Neural progenitor cell (in vitro differentiated cells): Measurements from ENCODE around the gene RPLP1. TPM values are rescaled to one million over a fixed set of nuclear protein-coding genes. Genes with fewer than 3 reads are reported as not detected.

Experiments used
- DNase-seq: peaks from one replicate; pipeline ENCODE4 v3.0.0-alpha.2; 2016; ENCODE audit warnings: low spot score
- H2AFZ ChIP-seq: fragments of 200-600 bp; sonication (generic); replicated peaks from 2 replicates; pipeline ENCODE4 v1.6.1; 2016; ENCODE audit warnings: antibody characterized with exemption
- H3F3A ChIP-seq: fragments of 200-600 bp; sonication (generic); 2 replicates; pipeline ENCODE4 v1.6.1; 2016; ENCODE audit warnings: antibody characterized with exemption, low read depth
- H3K27ac ChIP-seq: fragments of 200-600 bp; sonication (generic); 2 replicates; pipeline ENCODE4 v1.5.1; 2016; ENCODE audit warnings: mild to moderate bottlenecking
- H3K27me3 ChIP-seq: fragments of 200-600 bp; sonication (generic); 2 replicates; pipeline ENCODE4 v1.6.1; 2016; ENCODE audit warnings: mild to moderate bottlenecking, moderate library complexity
- H3K36me3 ChIP-seq: fragments of 200-600 bp; sonication (generic); 2 replicates; pipeline ENCODE4 v1.5.1; 2016
- H3K4me1 ChIP-seq: fragments of 200-600 bp; sonication (generic); 2 replicates; pipeline ENCODE4 v1.6.1; 2016; ENCODE audit warnings: mixed run types
- H3K4me2 ChIP-seq: fragments of 200-600 bp; sonication (generic); 2 replicates; pipeline ENCODE4 v1.6.1; 2016
- H3K4me3 ChIP-seq: fragments of 200-600 bp; sonication (generic); 2 replicates; pipeline ENCODE4 v1.5.1; 2016
- H3K79me2 ChIP-seq: fragments of 200-600 bp; sonication (generic); 2 replicates; pipeline ENCODE4 v1.6.1; 2016; ENCODE audit warnings: low read depth
- H3K9ac ChIP-seq: fragments of 200-600 bp; sonication (generic); 2 replicates; pipeline ENCODE4 v1.6.1; 2016
- H3K9me3 ChIP-seq: fragments of 200-600 bp; sonication (generic); 2 replicates; pipeline ENCODE4 v1.5.1; 2016; ENCODE audit warnings: low read depth
- H4K20me1 ChIP-seq: fragments of 200-600 bp; sonication (generic); 2 replicates; pipeline ENCODE4 v1.6.1; 2016; ENCODE audit warnings: low read depth
- H3K27ac Mint-ChIP-seq: 3 replicates; pipeline ENCODE4 v1.8.0; 2021; ENCODE audit warnings: mixed read lengths
- H3K27me3 Mint-ChIP-seq: 2 replicates; pipeline ENCODE4 v1.8.0; 2022; ENCODE audit warnings: low read depth, mild to moderate bottlenecking, inconsistent platforms, moderate library complexity, mixed read lengths; ENCODE audit not compliant: insufficient read depth
- H3K36me3 Mint-ChIP-seq: 3 replicates; pipeline ENCODE4 v1.8.0; 2021; ENCODE audit warnings: mixed read lengths
- H3K4me1 Mint-ChIP-seq: 3 replicates; pipeline ENCODE4 v1.8.0; 2021; ENCODE audit warnings: mixed read lengths
- H3K4me3 Mint-ChIP-seq: 3 replicates; pipeline ENCODE4 v1.8.0; 2021; ENCODE audit warnings: mild to moderate bottlenecking, moderate library complexity, mixed read lengths
- H3K9me3 Mint-ChIP-seq: 3 replicates; pipeline ENCODE4 v1.8.0; 2020; ENCODE audit warnings: mixed read lengths
- EZH2 ChIP-seq: fragments of 200-600 bp; sonication (generic); IDR thresholded peaks from 2 replicates; pipeline ENCODE4 v1.6.1; 2017; ENCODE audit warnings: antibody characterized with exemption, mild to moderate bottlenecking, moderate library complexity
- EZH2phosphoT487 ChIP-seq: fragments of 200-600 bp; sonication (generic); IDR thresholded peaks from 2 replicates; pipeline ENCODE4 v1.6.1; 2017; ENCODE audit warnings: antibody characterized with exemption
- total RNA-seq: library from RNA; depleted of rRNA; stranded (reverse); fragments of >200 nt; gene quantifications from 2 replicates; pipeline ENCODE4 v1.2.3, GENCODE V29; 2015; ENCODE audit warnings: low replicate concordance
- TF ChIP-seq, protein P1 (sequence below): fragments of 200-600 bp; sonication (generic); IDR thresholded peaks from 2 replicates; pipeline ENCODE4 v1.5.1; 2017; ENCODE audit warnings: antibody characterized with exemption, mild to moderate bottlenecking

The RPLP1 gene
- total RNA-seq, 1 donor from 2014 or later, result 109 TPM

- no peak for DNase-seq
- Mint-ChIP-seq H3K36me3 (peaks cover 20% of the 10 kb centered on the region), H3K27me3 (peaks cover 6% of the 10 kb centered on the region), H3K9me3 (no peaks in the 10 kb centered on the region), H3K4me3 (no peak overlapping the region), H3K4me1 (peaks cover 32% of the 10 kb centered on the region), H3K27ac (no peak overlapping the region)
- H3K36me3 ChIP-seq, result peaks cover 11% of the 10 kb centered on the region
- peaks cover 12% of the 10 kb centered on the region for H3K4me1 ChIP-seq
- TF ChIP-seq EZH2phosphoT487 (no peak), EZH2 (no peak)
- TF ChIP-seq, protein P1, sequence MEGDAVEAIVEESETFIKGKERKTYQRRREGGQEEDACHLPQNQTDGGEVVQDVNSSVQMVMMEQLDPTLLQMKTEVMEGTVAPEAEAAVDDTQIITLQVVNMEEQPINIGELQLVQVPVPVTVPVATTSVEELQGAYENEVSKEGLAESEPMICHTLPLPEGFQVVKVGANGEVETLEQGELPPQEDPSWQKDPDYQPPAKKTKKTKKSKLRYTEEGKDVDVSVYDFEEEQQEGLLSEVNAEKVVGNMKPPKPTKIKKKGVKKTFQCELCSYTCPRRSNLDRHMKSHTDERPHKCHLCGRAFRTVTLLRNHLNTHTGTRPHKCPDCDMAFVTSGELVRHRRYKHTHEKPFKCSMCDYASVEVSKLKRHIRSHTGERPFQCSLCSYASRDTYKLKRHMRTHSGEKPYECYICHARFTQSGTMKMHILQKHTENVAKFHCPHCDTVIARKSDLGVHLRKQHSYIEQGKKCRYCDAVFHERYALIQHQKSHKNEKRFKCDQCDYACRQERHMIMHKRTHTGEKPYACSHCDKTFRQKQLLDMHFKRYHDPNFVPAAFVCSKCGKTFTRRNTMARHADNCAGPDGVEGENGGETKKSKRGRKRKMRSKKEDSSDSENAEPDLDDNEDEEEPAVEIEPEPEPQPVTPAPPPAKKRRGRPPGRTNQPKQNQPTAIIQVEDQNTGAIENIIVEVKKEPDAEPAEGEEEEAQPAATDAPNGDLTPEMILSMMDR, result no peak
- peaks cover 39% of the 10 kb centered on the region for H4K20me1 ChIP-seq
- H3K4me2 ChIP-seq, result no peak overlapping the region
- H3K9me3 ChIP-seq, result no peaks in the 10 kb centered on the region
- H2AFZ ChIP-seq, result no peak overlapping the region
- peaks cover 37% of the 10 kb centered on the region for H3K79me2 ChIP-seq
- peaks cover 57% of the 10 kb centered on the region for H3F3A ChIP-seq
- no peak overlapping the region for H3K9ac ChIP-seq
- H3K27ac ChIP-seq, result peak overlapping the region; percentile 21
- H3K27me3 ChIP-seq, result no peaks in the 10 kb centered on the region
- H3K4me3 ChIP-seq, result no peak overlapping the region
Observed at GRCh38 chr15:69456208-69457166, 3.9 kb downstream of the RPLP1 start.

- peaks cover 22% of the 10 kb centered on the region for H3K4me1 Mint-ChIP-seq
- Histone ChIP-seq H3K9ac (no peak overlapping the region), H3K79me2 (peaks cover 37% of the 10 kb centered on the region), H3K4me1 (peaks cover 12% of the 10 kb centered on the region), H4K20me1 (peaks cover 39% of the 10 kb centered on the region), H3F3A (peaks cover 47% of the 10 kb centered on the region), H2AFZ (no peak overlapping the region), H3K4me2 (no peak overlapping the region), H3K27me3 (no peaks in the 10 kb centered on the region), H3K4me3 (no peak overlapping the region), H3K27ac (no peak overlapping the region), H3K36me3 (peaks cover 11% of the 10 kb centered on the region), H3K9me3 (no peaks in the 10 kb centered on the region)
- TF ChIP-seq, protein P1, result no peak
- no peak for TF ChIP-seq EZH2phosphoT487
- no peak for TF ChIP-seq EZH2
- no peak overlapping the region for H3K4me3 Mint-ChIP-seq
- H3K27ac Mint-ChIP-seq, result no peak overlapping the region
- H3K9me3 Mint-ChIP-seq, result no peaks in the 10 kb centered on the region
- H3K27me3 Mint-ChIP-seq, result peaks cover 11% of the 10 kb centered on the region
- no peak for DNase-seq
- H3K36me3 Mint-ChIP-seq, result peaks cover 22% of the 10 kb centered on the region
Observed at GRCh38 chr15:69457304-69458280, 5.0 kb downstream of the RPLP1 start.

- H3K9me3 Mint-ChIP-seq, result no peaks in the 10 kb centered on the region
- Histone ChIP-seq H3K4me1 (peaks cover 17% of the 10 kb centered on the region), H3K9me3 (no peaks in the 10 kb centered on the region), H3K27ac (no peak overlapping the region), H3K4me3 (no peak overlapping the region), H3K36me3 (peaks cover 11% of the 10 kb centered on the region), H3K79me2 (peaks cover 22% of the 10 kb centered on the region), H3K27me3 (no peaks in the 10 kb centered on the region), H3K9ac (no peak overlapping the region), H4K20me1 (peaks cover 26% of the 10 kb centered on the region), H3F3A (peaks cover 60% of the 10 kb centered on the region), H2AFZ (no peak overlapping the region), H3K4me2 (no peak overlapping the region)
- no peak for DNase-seq
- no peak overlapping the region for H3K4me3 Mint-ChIP-seq
- H3K36me3 Mint-ChIP-seq, result peaks cover 20% of the 10 kb centered on the region
- peaks cover 13% of the 10 kb centered on the region for H3K27me3 Mint-ChIP-seq
- TF ChIP-seq EZH2 (no peak), EZH2phosphoT487 (no peak)
- TF ChIP-seq, protein P1, result no peak
- H3K4me1 Mint-ChIP-seq, result peaks cover 21% of the 10 kb centered on the region
- no peak overlapping the region for H3K27ac Mint-ChIP-seq
Observed at GRCh38 chr15:69459066-69459465, 6.4 kb downstream of the RPLP1 start.
